Coronary artery (tissue), 2 donors: ENCODE measurements around the gene C10orf53.

Experiments
- DNase-seq: peaks from one replicate; pipeline ENCODE4 v3.0.0-alpha.2; 2017; ENCODE audit warnings: low spot score
- H3K27ac ChIP-seq, 2 donors: fragments of 200-600 bp; sonication (generic); one replicate each; pipeline ENCODE4 v1.5.1; 2016 to 2019
- H3K4me3 ChIP-seq: fragments of 200-600 bp; sonication (generic); 2 replicates; pipeline ENCODE4 v1.5.1; 2016; ENCODE audit warnings: mild to moderate bottlenecking, moderate library complexity
- CTCF ChIP-seq: fragments of 200-600 bp; sonication (generic); IDR thresholded peaks from one replicate; pipeline ENCODE4 v1.5.1; 2019; ENCODE audit warnings: antibody characterized with exemption

C10orf53 gene

GRCh38 chr10:49743464-49744075 lies 64.1 kb downstream of the C10orf53 start:
- TF ChIP-seq CTCF: no peak
- DNase-seq: peak; percentile 65

GRCh38 chr10:49744091-49744685 lies 64.7 kb downstream of the C10orf53 start:
- Histone ChIP-seq H3K4me3 (no peak overlapping the region), H3K27ac (no peak overlapping the region)
- TF ChIP-seq CTCF: no peak
- peak; percentile 53 for DNase-seq

More at GRCh38 chr10:49743464-49744075, 64.1 kb downstream of the C10orf53 start:
- no peak overlapping the region for H3K4me3 ChIP-seq
- no peak overlapping the region for H3K27ac ChIP-seq

- Histone ChIP-seq H3K4me3 (no peak overlapping the region), H3K27ac (no peak overlapping the region)
- no peak for TF ChIP-seq CTCF
- no peak for DNase-seq
Measured at GRCh38 chr10:49744924-49745605, 65.6 kb downstream of the C10orf53 start.

GRCh38 chr10:49745756-49746155 lies 66.3 kb downstream of the C10orf53 start:
- no peak overlapping the region for H3K4me3 ChIP-seq
- peak; percentile 54 for DNase-seq
- no peak for TF ChIP-seq CTCF
- no peak overlapping the region for H3K27ac ChIP-seq

GRCh38 chr10:49746626-49747302 lies 67.3 kb downstream of the C10orf53 start:
- DNase-seq: peak; percentile 59
- TF ChIP-seq CTCF: no peak
- H3K4me3 ChIP-seq: no peak overlapping the region

More at GRCh38 chr10:49746626-49747302, 67.3 kb downstream of the C10orf53 start:
- H3K27ac ChIP-seq: no peak overlapping the region
